ENCODE results near the gene IFRD2.
"Not testable (repeated sequence)": the region's sequence is repeated elsewhere in the genome, so short reads cannot be mapped to it uniquely, and the experiment has no call there.

The IFRD2 gene

GRCh38 chr3:50300681-50301254 is 8.5 kb upstream of the IFRD2 start:
- no peak for DNase-seq

DNA sequence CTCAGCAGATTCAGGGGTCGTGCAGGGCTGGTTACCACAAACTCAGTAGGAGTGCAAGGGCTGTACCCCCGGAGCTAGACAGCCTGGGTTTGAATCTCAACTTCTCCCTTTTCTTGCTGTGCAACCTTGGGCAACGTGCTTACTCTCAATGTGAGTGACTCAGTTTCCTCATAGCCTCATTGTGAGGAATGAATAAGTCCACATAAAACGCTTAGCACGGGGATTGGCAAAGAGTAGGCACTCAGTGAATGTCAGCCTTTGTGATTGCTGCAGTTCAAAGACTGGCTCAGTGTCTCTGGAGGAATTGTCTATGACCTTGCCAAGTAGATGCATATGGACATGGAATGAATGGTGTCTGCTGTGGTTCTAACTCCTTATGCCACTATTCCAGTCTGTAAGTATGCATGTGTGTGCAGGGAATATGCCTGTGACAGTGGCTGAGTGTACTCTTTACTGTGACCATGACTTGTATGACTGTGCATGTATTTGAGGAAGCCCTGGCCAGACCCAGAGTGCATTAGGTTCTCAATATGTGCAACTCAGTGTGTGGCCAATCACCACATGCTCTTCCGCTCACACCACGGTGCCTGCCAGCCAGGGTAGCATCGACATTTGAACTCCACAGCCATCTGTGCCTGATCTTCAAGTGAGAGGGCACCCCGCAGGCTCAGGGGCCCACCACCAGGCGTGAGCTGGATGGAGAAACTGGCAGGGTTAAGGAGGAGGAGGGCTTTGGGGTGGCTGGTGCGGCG is 7.9 kb upstream of the IFRD2 start:
- no peak for DNase-seq

DNA sequence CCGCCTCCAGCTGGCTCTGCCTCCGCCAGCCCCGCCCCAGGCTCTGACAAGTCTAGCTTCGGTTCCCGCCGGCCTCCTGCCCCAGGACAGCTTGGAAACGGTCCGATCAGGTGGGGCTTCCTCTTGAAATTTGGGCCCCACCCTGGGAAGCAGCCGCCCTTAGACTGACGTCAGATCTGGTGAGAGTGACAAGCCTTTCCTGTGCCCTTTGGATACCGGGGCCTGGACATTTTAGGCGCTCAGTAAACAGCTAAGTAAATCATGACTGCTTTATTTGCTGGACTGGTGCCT is 7.4 kb upstream of the IFRD2 start:
- no peak for DNase-seq

DNA sequence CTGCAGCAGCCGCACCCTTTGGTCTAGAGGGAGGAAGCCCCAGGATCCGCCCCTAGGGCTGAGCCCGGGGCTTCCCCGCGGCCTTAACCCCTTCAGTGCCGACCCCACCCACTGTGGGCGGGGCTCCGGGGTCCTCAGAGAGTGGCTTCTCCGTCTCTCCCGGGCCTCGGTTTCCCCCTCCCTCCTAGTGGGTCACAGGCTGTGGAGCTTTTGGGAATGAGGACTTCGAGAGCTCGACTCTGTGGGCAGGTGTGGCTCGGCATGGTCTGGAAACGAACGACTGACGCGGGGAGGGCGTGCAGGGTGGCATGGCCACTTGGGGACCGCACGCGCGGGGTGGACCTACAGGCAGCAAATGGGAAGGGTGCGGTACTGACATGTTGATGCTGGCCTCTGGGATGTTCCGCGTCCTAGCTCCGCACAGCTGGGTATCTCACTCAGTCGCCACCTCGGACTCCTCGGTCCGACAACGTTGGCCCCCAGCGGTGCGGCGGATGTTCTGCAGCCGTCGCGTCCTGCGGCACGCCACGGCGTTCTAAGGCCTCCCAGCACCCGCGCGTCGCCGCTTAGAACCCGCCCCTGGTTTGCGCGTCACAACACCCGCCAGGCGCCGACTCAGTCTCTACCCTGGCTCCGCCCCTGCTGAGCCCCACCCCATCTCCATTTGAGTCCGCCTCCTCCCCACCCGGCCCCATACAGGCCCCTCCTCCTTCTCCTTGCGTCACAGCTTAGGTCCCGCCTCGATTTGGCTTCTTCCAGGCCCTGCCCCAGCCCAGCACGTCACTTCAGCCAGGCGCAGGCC is 6.8 kb upstream of the IFRD2 start, which contains the start of the genes HYAL3 and NAA80:
TSS of gene HYAL3 (minus strand) at position 570 of the 802 bp plus-strand sequence. CDS start 3,803 bp downstream, outside the sequence.
TSS of gene NAA80 (minus strand) at position 570 of the 802 bp plus-strand sequence. CDS start 1,942 bp downstream, outside the sequence.
- DNase-seq: peak; percentile 97

DNA sequence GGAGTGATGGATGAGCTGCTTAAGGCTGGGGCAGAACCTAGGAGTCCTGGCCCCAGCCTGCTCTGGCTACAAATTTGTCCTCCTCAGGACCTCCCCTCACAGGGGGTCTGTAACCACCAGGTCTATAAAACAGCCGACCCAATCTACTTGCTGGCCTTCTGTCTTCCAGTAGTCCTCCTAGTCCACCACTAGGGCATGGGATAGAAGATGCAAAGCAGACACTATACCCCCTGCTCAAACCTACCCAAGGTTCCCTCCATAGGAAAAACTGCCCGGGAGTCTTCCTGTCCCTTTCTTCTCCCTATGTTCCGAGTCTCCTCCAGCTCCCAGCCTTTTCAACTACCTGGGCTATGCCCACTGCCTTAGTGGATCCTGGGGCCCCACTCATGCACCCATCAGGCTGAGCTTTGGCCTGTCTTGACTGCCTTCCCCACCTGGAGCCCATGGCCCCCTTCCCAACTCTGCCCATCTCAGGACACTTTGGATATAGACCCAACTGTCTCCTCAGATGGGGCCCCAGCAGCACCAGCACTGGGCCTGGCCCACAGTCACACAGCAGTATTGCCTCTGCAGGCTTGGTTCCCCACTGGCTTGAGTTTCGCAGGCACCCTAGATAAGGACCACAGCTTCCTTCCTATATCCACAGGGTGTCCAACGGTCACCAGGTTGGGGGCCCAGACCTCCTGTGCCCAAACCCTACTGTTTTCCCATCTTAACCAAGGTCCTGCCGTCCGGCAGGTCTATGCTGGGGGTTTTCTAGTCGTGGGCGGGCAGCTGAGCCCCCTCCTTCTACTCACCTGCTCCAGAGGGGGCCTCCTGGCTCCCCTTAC is 5.9 kb upstream of the IFRD2 start:
- no peak for DNase-seq

GRCh38 chr3:50297384-50297775 is 5.2 kb upstream of the IFRD2 start:
- DNase-seq: no peak

- no peak for DNase-seq
These were observed 4.6 kb upstream of the IFRD2 start for GRCh38 chr3:50296721-50297383.

GRCh38 chr3:50295553-50296431 is 3.6 kb upstream of the IFRD2 start:
- no peak for DNase-seq

DNA sequence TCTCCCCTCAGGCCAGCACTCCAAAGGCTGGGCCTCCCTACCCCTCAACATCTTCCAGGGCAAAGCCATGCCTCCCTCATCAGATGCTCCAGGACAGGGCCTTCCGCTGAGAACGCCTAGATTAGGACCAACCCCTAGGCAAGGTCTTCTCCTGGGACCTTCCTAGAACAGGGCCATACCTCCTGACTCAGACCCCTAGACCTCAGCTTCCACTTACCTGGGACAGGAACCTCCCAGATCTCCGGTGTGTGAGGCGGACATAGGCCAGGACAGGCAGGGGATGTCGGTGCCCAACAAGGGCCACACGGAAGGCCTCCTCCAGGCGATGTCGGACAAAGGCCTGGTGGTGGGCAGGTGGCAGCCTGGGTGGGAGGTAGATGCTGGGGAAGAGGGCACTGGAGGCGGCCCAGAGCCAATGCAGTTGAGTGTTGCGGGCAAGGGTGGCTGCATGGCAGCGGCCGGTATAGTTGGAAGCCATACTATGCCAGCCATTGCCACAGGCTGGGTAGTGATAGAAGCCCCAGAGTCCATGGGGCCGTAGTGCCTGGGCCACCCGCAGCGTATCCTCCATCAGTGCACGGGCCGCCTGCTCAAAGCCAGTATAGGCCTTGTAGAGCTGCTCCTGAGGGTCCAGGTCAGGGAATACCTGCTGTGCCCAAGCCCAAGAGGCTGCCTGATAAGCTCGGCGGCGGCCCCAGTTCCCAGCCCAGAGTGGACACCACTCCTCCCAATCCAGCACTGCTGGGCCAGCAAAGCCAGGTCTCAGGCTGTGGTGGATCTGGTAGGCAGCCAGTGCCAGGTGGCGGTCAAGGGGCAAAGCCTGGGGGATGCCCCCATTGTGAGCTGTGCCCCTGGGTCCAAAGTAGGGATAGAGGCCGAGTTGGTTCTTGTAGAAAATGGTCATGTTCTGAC is 2.5 kb upstream of the IFRD2 start:
- no peak for DNase-seq

DNA sequence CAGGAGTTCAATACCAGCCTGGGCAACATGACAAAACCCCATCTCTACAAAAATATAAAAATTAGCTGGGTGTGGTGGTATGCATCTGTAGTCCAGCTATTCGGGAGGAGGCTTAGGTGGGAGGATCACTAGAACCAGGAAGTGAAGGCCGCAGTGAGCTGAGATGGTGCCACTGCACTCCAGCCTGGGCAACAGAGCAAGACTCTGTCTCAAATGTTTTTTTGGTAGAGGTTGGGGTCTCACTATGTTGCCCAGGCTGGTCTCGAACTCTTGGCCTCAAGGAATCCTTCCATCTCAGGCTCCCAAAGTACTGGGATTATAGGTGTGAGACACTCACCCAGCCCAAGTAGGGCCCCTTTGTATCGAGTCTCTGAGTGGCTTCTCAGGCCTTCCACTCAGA is 1.9 kb upstream of the IFRD2 start:
- no peak for DNase-seq

DNA sequence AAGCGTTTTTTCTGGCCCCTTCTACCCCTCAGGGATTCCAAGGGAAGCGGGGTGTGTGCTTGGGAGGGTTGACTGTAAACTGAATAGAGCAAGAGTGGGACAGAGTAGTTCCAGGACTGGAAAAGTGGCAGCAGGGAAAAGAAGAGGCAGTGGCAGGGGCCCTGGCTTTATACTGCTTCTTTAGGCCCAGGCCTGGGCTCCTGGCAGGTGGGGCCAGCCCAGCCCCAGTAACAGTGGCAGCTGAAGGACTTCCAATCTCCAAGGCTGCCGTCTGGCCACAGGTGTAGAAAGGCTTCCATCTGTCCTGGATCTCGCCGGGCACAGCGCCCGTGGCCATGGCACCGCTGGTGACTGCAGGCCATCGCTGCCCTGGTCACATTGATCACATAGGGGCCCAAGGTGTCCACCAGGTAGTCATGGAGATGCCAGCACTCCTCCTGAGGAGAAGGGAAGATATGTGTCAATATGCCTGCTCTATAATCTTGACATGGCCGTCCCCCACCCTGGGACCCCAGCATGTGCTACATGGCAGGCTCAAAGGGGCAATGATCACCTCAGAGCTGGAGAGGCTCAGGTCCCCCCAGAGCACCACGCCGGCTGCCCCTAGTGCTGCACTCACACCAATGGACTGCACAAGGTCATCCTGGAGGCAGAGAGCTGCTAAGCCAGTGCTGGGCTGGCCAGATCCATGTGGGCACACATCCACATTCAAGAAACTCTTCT is 1.0 kb upstream of the IFRD2 start:
- no peak for DNase-seq

- DNase-seq: no peak
These were observed 2.0 kb downstream of the IFRD2 start for GRCh38 chr3:50290161-50290641.

DNA sequence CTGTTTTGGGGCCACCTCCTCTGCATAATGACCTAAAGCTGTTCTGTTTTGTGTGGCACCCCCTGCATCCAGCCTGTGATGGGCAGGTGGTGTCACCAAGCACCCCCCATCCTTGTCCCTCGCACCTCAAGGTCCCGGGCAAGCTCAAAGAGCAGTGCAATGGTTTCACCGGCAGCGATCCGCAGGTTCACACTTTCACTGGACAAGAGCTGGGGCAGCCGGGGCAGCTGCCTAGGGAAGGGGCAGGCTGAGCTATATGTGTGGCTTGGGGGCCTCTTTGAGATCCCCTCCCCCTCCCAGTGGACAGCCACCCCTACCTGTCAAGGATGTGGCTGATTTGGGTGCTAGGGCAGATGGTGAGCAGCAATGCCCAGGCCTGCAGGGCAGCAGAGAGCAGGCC is 3.1 kb downstream of the IFRD2 start:
- no peak for DNase-seq

DNA sequence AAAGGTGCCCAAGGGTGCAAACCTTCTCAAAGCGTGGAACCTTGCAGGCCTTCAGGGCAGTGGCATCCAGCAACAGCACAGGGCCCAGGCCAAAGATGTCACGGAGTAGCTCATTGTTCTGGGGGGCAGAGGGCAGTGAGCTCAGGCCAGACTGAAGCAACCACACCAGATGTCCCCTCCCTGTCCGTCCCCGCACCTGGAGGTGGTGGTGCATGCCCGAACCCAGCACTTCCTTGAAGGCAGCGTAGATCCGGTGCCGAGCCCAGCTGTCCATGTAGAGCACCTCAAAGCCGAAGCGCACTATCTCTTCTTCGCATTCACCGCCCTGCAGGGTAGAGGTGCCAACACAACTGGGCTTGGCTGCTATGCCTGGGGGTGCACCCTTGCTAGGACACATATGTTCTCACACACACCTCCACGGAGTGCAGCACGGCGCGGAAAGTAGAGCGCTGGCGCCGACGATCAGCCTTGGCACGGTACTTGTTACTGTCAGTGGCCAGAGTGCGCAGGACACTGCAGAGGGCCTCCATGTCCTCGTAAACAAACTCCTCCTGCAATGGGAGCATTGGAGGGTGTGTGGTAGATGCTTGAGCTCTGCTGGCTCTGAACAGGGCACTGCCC is 3.7 kb downstream of the IFRD2 start:
- DNase-seq: no peak

- no peak for DNase-seq
These were observed 5.0 kb downstream of the IFRD2 start for GRCh38 chr3:50287262-50287661.

DNA sequence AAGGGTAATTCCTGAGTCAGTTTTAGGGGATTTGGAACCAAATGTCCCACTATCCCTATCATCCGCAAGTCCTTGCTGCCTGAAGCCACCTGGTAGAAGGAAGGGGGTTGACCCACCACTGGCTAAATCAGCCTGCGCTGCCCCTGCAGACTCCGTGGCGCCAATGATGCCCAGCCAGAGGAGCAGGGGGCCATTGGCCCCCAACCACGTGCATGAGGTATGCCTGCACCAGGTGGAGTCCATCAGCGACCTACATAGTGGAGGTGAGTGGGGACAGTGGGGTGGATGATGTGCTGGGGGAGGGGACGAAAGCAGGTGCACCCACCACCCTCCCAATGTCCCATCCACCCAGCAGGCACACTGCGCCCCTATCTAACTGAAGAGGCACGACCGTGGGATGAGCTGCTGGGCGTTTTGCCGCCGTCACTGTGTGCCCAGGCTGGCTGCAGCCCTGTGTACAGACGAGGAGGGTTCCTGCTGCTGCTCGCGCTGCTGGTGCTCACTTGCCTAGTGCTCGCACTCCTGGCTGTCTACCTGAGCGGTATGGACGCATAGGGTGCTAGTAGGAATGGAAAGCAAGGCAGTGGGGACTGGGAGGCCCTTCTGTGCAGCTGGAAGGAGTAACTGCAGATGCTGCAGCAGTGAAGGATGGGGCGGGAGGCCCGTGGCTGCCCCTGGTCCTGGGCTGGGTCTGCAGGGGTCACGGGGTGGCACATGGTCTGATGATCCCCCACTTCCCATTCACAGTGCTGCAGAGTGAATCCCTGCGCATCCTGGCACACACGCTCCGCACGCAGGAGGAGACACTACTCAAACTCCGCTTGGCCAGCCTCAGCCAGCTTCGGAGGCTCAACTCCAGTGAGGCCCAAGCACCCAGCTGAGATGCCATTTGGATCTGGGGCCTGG is 5.7 kb downstream of the IFRD2 start:
- DNase-seq: no peak

DNA sequence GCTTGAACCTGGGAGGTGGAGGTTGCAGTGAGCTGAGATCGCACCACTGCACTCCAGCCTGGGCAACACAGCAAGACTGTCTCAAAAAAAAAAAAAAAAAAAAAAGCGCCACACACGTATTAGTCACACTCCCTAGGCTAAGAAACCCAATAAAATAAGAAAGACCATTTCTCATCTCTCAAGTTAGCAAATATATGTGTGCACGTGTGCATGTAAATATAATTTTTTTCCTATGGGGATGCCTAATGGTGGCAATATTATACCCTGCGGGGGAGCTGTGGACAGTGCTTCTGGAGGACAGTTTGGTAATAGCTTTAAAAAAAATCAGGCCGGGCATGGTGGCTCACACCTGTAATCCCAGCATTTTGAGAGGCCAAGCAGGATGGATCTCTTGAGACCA is 8.1 kb downstream of the IFRD2 start:
- DNase-seq: not testable (repeated sequence)
